Tibial nerve (tissue), 3 donors: Measurements from ENCODE around the gene C7orf25.

Experiments used
- POLR2A ChIP-seq, 2 donors: fragments of 450-650 bp; IDR thresholded peaks; one replicate each; pipeline ENCODE4 v1.6.1; 2017; ENCODE audit warnings: antibody characterized with exemption in 2 of 2, mild to moderate bottlenecking in 2 of 2, moderate library complexity in 2 of 2
- TF ChIP-seq, protein P1 (sequence below), 5 experiments: fragments of 200-600 bp in 3 of 5; fragments of 450-650 bp in 2 of 5; sonication (generic) in 3 of 5; IDR thresholded peaks; one replicate each; pipeline ENCODE4 v1.5.1; 2016 to 2019; ENCODE audit warnings: antibody characterized with exemption in 5 of 5, mild to moderate bottlenecking in 3 of 5, moderate library complexity in 2 of 5

DNA sequence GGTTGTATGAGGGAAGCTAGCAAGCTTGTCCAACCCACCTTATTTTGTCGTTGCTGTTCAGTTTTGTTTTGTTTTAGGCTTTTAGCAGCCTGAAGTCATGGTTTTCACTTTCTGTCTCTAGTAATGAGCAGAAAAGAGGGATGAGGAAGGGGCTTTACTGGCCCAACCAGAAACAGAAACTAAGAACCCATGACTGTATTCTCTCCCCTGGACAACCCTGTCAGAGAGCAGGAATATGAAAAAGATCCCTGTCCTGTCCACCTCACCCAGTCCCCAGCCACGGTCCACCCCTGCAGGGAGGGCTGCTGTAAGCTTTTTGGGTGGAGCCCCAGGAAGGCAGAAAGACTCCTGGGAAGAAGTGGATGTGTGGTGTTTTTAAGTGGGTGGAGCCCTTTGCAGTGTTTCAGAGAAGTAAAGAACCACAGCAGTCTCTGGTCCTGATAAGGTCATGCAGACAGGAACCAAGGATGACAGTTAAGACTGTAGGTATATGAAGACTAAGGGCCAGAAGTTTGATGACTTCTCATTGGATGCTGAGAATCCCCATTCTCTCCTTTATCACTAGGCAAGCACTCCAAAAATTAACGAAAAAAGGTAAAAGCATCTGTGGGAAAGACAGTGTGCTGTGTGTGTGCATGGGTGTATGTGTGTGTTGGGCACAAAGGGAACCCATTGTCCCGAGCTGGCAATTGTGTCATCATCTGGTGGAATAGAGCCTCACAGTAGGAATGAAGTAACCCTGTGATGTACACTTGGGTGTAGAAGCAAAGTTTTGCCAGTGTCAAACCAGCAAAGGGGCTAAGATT is 34.2 kb upstream of the C7orf25 start:
- TF ChIP-seq POLR2A (IDR thresholded peaks at IDR 0.05), result no peak
- TF ChIP-seq, protein P1, sequence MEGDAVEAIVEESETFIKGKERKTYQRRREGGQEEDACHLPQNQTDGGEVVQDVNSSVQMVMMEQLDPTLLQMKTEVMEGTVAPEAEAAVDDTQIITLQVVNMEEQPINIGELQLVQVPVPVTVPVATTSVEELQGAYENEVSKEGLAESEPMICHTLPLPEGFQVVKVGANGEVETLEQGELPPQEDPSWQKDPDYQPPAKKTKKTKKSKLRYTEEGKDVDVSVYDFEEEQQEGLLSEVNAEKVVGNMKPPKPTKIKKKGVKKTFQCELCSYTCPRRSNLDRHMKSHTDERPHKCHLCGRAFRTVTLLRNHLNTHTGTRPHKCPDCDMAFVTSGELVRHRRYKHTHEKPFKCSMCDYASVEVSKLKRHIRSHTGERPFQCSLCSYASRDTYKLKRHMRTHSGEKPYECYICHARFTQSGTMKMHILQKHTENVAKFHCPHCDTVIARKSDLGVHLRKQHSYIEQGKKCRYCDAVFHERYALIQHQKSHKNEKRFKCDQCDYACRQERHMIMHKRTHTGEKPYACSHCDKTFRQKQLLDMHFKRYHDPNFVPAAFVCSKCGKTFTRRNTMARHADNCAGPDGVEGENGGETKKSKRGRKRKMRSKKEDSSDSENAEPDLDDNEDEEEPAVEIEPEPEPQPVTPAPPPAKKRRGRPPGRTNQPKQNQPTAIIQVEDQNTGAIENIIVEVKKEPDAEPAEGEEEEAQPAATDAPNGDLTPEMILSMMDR (IDR thresholded peaks at IDR 0.05), result no peak
